PC-3 (cell line): ENCODE results near the gene DGUOK. TPM values are rescaled to one million over a fixed set of nuclear protein-coding genes. Genes with fewer than 3 reads are reported as not detected.

Experiments used
- ATAC-seq: fragments of 200-7000 bp; cut with Tn5 transposase; 2 replicates; pipeline ENCODE4 v1.9.1; 2020; ENCODE audit warnings: mild to moderate bottlenecking, moderate library complexity
- BruUV-seq: library from RNA; stranded (reverse); fragments of 400-500 nt; replicated peaks from 2 replicates; lab custom pipeline; 2021; lab: Mats Ljungman, UMichigan
- CTCF ChIA-PET: fragments of 300-600 bp; sonication (Branson Sonifier 250); formaldehyde crosslinking; loops from one replicate; lab custom pipeline; 2022; ENCODE audit warnings: antibody characterized with exemption; lab: Charles Lee
- POLR2A ChIA-PET: fragments of 300-600 bp; sonication (Branson Sonifier 250); formaldehyde crosslinking; loops from one replicate; lab custom pipeline; 2022; ENCODE audit warnings: antibody characterized with exemption; ENCODE audit not compliant: unreplicated experiment; lab: Charles Lee
- DNase-seq: peaks from one replicate; pipeline ENCODE4 v3.0.0-alpha.2; 2015
- H2AFZ ChIP-seq: fragments of 300-600 bp; sonication (generic); 2 replicates; pipeline ENCODE4 v1.6.0; 2016; ENCODE audit warnings: antibody characterized with exemption, low read length
- H3F3A ChIP-seq: fragments of 300-600 bp; sonication (generic); one replicate; pipeline ENCODE4 v1.6.0; 2017; ENCODE audit warnings: antibody characterized with exemption, low read length, control low read depth, mild to moderate bottlenecking; ENCODE audit not compliant: unreplicated experiment
- H3K27ac ChIP-seq: fragments of 300-600 bp; sonication (generic); 2 replicates; pipeline ENCODE4 v1.5.1; 2016; ENCODE audit warnings: mild to moderate bottlenecking, low read length
- H3K27me3 ChIP-seq: fragments of 300-600 bp; sonication (generic); 2 replicates; pipeline ENCODE4 v1.6.1; 2016; ENCODE audit warnings: low read length, mixed read lengths
- H3K36me3 ChIP-seq: fragments of 300-600 bp; sonication (generic); 2 replicates; pipeline ENCODE4 v1.6.1; 2016; ENCODE audit warnings: low read depth, mixed run types, low read length, mixed read lengths
- H3K4me1 ChIP-seq: fragments of 300-600 bp; sonication (generic); 2 replicates; pipeline ENCODE4 v1.5.1; 2016; ENCODE audit warnings: low read length; ENCODE audit not compliant: insufficient read depth
- H3K4me2 ChIP-seq: fragments of 300-600 bp; sonication (generic); 2 replicates; pipeline ENCODE4 v1.6.0; 2016; ENCODE audit warnings: low read length
- H3K4me3 ChIP-seq: fragments of 300-600 bp; sonication (generic); 2 replicates; pipeline ENCODE4 v1.5.1; 2016; ENCODE audit warnings: mild to moderate bottlenecking, low read length, mixed read lengths
- H3K79me2 ChIP-seq: fragments of 300-600 bp; sonication (generic); 2 replicates; pipeline ENCODE4 v1.6.1; 2017; ENCODE audit warnings: low read length, mixed read lengths
- H3K9ac ChIP-seq: fragments of 300-600 bp; sonication (generic); 2 replicates; pipeline ENCODE4 v1.6.0; 2016; ENCODE audit warnings: mild to moderate bottlenecking, low read length
- H3K9me2 ChIP-seq: fragments of 300-600 bp; sonication (generic); replicated peaks from 2 replicates; pipeline ENCODE4 v1.6.1; 2016; ENCODE audit warnings: mixed run types, low read length, mixed read lengths
- H3K9me3 ChIP-seq: fragments of 300-600 bp; sonication (generic); 2 replicates; pipeline ENCODE4 v1.6.1; 2016; ENCODE audit warnings: low read length, mixed read lengths
- H4K20me1 ChIP-seq: fragments of 300-600 bp; sonication (generic); 2 replicates; pipeline ENCODE4 v1.6.1; 2016; ENCODE audit warnings: low read length, mixed read lengths
- EZH2 ChIP-seq: fragments of 300-600 bp; sonication (generic); IDR thresholded peaks from one replicate; pipeline ENCODE4 v1.6.1; 2017; ENCODE audit warnings: antibody characterized with exemption, mild to moderate bottlenecking, low read length; ENCODE audit not compliant: unreplicated experiment
- EZH2phosphoT487 ChIP-seq: fragments of 300-600 bp; sonication (generic); IDR thresholded peaks from 2 replicates; pipeline ENCODE4 v1.6.1; 2018; ENCODE audit warnings: mild to moderate bottlenecking, antibody characterized with exemption, low read length, borderline replicate concordance
- intact Hi-C: fragments of 100-400 bp; cut with micrococcal nuclease; formaldehyde crosslinking; loops from 2 replicates; pipeline ENCODE4 v1.9.0; 2023
- total RNA-seq: library from RNA; depleted of rRNA; stranded (reverse); fragments of >200 nt; gene quantifications from 2 replicates; pipeline ENCODE4 v1.2.3, GENCODE V29; 2014
- TF ChIP-seq, protein P1 (sequence below): fragments of 300-600 bp; sonication (generic); conservative IDR thresholded peaks from 2 replicates; pipeline ENCODE4 v1.5.1; 2017; ENCODE audit warnings: antibody characterized with exemption, low read depth, mild to moderate bottlenecking, low read length

DGUOK gene
- total RNA-seq, 1 experiment from 2014 or later = 61.3 TPM

DNA sequence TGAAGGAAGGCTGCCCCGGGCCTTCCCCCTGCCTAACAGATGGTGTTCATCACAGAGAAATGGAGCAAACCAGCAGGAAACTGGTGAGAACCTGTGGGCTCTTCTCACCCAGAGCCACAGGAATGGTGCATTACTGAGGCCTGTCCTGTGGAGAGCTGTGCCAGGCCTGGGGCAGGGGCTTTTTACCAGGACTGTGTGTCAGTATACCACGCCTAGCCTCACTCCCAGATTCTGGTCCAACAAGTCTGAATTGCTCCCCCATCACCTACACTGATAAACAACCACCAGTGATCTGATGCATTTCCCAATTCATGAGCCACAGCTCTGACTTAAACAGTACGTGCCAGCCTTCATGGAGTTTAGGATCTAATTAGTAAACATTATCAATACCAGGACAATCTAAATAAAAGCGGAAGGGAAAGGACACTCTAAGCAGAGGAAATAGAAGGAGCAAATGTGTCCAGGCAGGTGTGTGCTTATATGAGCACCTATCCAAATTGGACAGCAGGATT lies 8.9 kb upstream of the DGUOK start:
- DNase-seq (no peak), ATAC-seq (no peak)
- CTCF ChIA-PET = no interaction called here
- no peak overlapping the region for H3K9ac ChIP-seq
- H3K4me3 ChIP-seq = no peak overlapping the region
- no peaks in the 10 kb centered on the region for H3K36me3 ChIP-seq
- no peaks in the 10 kb centered on the region for H4K20me1 ChIP-seq
- no peaks in the 10 kb centered on the region for H3K27me3 ChIP-seq
- no peaks in the 10 kb centered on the region for H3K9me2 ChIP-seq
- BruUV-seq = no TSS peak
- H3K4me1 ChIP-seq = peaks cover 8% of the 10 kb centered on the region; the same call in 1 of the 2 replicates
- POLR2A ChIA-PET = no interaction called here
- no peak for TF ChIP-seq EZH2phosphoT487
- H3K79me2 ChIP-seq = no peaks in the 10 kb centered on the region
- H3K27ac ChIP-seq = no peak overlapping the region
- intact Hi-C loops = no loop called here
- H3K9me3 ChIP-seq = no peaks in the 10 kb centered on the region
- no peaks in the 10 kb centered on the region for H3F3A ChIP-seq
- H3K4me2 ChIP-seq = no peak overlapping the region
- no peak overlapping the region for H2AFZ ChIP-seq

DNA sequence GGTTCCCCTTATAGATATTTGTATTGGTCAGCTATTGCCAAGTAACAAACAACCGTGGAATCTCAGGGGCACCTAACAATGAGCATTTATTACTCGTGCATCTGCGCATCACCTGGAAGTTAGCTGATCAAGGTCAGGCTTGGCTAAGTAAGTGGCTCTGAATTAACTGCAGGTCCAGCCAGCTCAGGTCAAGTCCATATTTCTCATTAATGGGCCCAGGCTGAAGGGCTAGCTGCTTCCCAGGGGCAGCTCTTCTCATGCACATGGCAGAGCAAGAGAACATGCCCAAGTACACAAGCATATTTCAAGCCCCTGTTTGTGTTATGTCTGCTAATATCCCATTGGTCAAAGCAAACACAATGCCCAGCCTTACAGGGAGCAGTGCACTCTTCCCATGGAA lies 7.8 kb upstream of the DGUOK start:
- H3K4me2 ChIP-seq = no peak overlapping the region
- no peaks in the 10 kb centered on the region for H3K27me3 ChIP-seq
- no peak overlapping the region for H3K4me3 ChIP-seq
- TF ChIP-seq EZH2phosphoT487 (no peak), EZH2 (no peak)
- TF ChIP-seq, protein P1, sequence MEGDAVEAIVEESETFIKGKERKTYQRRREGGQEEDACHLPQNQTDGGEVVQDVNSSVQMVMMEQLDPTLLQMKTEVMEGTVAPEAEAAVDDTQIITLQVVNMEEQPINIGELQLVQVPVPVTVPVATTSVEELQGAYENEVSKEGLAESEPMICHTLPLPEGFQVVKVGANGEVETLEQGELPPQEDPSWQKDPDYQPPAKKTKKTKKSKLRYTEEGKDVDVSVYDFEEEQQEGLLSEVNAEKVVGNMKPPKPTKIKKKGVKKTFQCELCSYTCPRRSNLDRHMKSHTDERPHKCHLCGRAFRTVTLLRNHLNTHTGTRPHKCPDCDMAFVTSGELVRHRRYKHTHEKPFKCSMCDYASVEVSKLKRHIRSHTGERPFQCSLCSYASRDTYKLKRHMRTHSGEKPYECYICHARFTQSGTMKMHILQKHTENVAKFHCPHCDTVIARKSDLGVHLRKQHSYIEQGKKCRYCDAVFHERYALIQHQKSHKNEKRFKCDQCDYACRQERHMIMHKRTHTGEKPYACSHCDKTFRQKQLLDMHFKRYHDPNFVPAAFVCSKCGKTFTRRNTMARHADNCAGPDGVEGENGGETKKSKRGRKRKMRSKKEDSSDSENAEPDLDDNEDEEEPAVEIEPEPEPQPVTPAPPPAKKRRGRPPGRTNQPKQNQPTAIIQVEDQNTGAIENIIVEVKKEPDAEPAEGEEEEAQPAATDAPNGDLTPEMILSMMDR = no peak
- ATAC-seq (no peak), DNase-seq (no peak)
- no peak overlapping the region for H3K9ac ChIP-seq
- H3K27ac ChIP-seq = no peak overlapping the region
- H3K9me2 ChIP-seq = no peaks in the 10 kb centered on the region
- no peaks in the 10 kb centered on the region for H3K36me3 ChIP-seq
- CTCF ChIA-PET = no interaction called here
- H3F3A ChIP-seq = no peaks in the 10 kb centered on the region
- no peaks in the 10 kb centered on the region for H3K79me2 ChIP-seq
- POLR2A ChIA-PET = no interaction called here
- H3K9me3 ChIP-seq = no peaks in the 10 kb centered on the region
- no peak overlapping the region for H2AFZ ChIP-seq
- intact Hi-C loops = no loop called here
- H3K4me1 ChIP-seq = peaks cover 12% of the 10 kb centered on the region; the same call in 1 of the 2 replicates
- BruUV-seq = no TSS peak
- no peaks in the 10 kb centered on the region for H4K20me1 ChIP-seq

DNA sequence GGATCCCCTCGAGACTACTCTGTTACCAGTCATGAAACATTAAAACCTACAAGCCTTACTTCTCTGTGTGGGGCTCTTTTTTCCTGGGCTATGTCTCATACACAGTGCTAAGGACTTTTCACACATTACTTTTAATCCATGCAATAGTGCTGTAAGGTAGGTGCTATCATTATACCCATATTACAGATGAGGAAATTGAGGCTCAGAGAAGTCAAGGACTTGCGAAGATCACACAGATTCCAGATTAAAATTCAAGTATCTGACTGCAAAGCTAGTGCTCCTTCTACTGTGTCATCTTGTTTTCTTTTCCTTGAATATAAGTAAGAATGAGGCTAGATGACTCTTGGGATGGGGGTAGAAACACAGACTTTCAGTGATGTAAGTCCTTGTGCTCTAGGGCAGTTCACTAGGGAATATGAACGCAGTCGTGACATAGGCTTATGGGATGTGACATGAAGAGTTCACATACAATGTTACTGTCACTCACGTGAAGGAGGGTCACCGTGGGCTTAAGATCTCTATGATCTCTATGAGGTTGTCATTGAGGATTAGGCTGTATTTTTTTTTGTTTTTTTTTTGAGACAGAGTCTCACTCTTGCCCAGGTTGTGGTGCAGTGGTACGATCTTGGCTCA lies 7.0 kb upstream of the DGUOK start:
- Histone ChIP-seq H3K9ac (no peak overlapping the region), H3K27me3 (no peaks in the 10 kb centered on the region), H4K20me1 (no peaks in the 10 kb centered on the region), H3K36me3 (no peaks in the 10 kb centered on the region), H3K27ac (no peak overlapping the region), H3F3A (no peaks in the 10 kb centered on the region), H3K79me2 (no peaks in the 10 kb centered on the region), H3K4me2 (no peak overlapping the region), H2AFZ (no peak overlapping the region), H3K9me3 (no peaks in the 10 kb centered on the region), H3K4me1 (peaks cover 12% of the 10 kb centered on the region; the same call in 1 of the 2 replicates), H3K9me2 (no peaks in the 10 kb centered on the region), H3K4me3 (no peak overlapping the region)
- DNase-seq (no peak), ATAC-seq (no peak)
- BruUV-seq = no TSS peak
- intact Hi-C loops = no loop called here
- TF ChIP-seq, protein P1 = no peak
- TF ChIP-seq EZH2 = no peak
- ChIA-PET CTCF (no interaction called here), POLR2A (no interaction called here)
